SK-N-SH (cell line): ENCODE measurements around the gene SYCN. TPM values are rescaled to one million over a fixed set of nuclear protein-coding genes. Genes with fewer than 3 reads are reported as not detected.

Source experiments
- CTCF ChIA-PET: fragments of 300-600, 350-600 bp; formaldehyde crosslinking; extraction: SDS; loops from one replicate; lab custom pipeline; 2021; lab: Yijun Ruan, JAX
- POLR2A ChIA-PET: fragments of 350-600 bp; sonication (Branson Sonifier 250); formaldehyde crosslinking; extraction: SDS; loops from one replicate; lab custom pipeline; 2020; ENCODE audit warnings: antibody characterized with exemption, inconsistent platforms; lab: Yijun Ruan, JAX
- DNase-seq: peaks from one replicate; pipeline ENCODE4 v3.0.0; 2012
- H2AFZ ChIP-seq: fragments of 200-600 bp; sonication (generic); 2 replicates; pipeline ENCODE4 v1.8.1; 2016; ENCODE audit warnings: antibody characterized with exemption, mild to moderate bottlenecking, low read depth
- H3F3A ChIP-seq: fragments of 200-600 bp; sonication (generic); replicated peaks from 2 replicates; pipeline ENCODE3; 2016; ENCODE audit warnings: antibody characterized with exemption, mild to moderate bottlenecking; ENCODE audit not compliant: insufficient read depth
- H3K27ac ChIP-seq, 2 experiments: fragments of 200-500 bp in 1 of 2; fragments of 200-600 bp in 1 of 2; sonication (Bioruptor generic) in 1 of 2; sonication (generic), shearing (Covaris generic) in 1 of 2; 2 replicates each; pipeline versions ENCODE4 v1.5.1 to v1.6.1; 2014 to 2016; ENCODE audit warnings: low read depth in 2 of 2, inconsistent platforms in 1 of 2, low read length in 1 of 2, mild to moderate bottlenecking in 1 of 2, mixed read lengths in 1 of 2
- H3K27me3 ChIP-seq: fragments of 200-600 bp; sonication (generic), shearing (Covaris generic); 2 replicates; pipeline ENCODE4 v1.6.1; 2016; ENCODE audit warnings: mixed run types; ENCODE audit not compliant: insufficient read depth
- H3K36me3 ChIP-seq, 2 experiments: fragments of 200-500 bp in 1 of 2; fragments of 200-600 bp in 1 of 2; sonication (Bioruptor generic) in 1 of 2; sonication (generic) in 1 of 2; replicated peaks in 1 of 2; 2 replicates each; pipeline versions ENCODE3 to v1.5.1; 2014 to 2016; ENCODE audit warnings: low read length in 1 of 2, mild to moderate bottlenecking in 1 of 2; ENCODE audit not compliant: insufficient read depth in 2 of 2, control insufficient read depth in 1 of 2
- H3K4me1 ChIP-seq, 2 experiments: fragments of 200-500 bp in 1 of 2; fragments of 200-600 bp in 1 of 2; sonication (Bioruptor generic) in 1 of 2; sonication (generic), shearing (Covaris generic) in 1 of 2; 2 replicates each; pipeline versions ENCODE4 v1.5.1 to v1.6.1; 2014 to 2016; ENCODE audit warnings: low read depth in 1 of 2, low read length in 1 of 2, mixed run types in 1 of 2; ENCODE audit not compliant: insufficient read depth in 2 of 2, control insufficient read depth in 1 of 2
- H3K4me2 ChIP-seq: fragments of 200-600 bp; sonication (generic), shearing (Covaris generic); 2 replicates; pipeline ENCODE4 v1.6.1; 2017; ENCODE audit warnings: mixed run types
- H3K4me3 ChIP-seq, 2 experiments: fragments of 200-500 bp in 1 of 2; fragments of 200-600 bp in 1 of 2; sonication (Bioruptor generic) in 1 of 2; sonication (generic), shearing (Covaris generic) in 1 of 2; 2 replicates each; pipeline versions ENCODE4 v1.5.1 to v1.8.1; 2014 to 2016; ENCODE audit warnings: low read depth in 2 of 2, inconsistent platforms in 1 of 2, low read length in 1 of 2, mild to moderate bottlenecking in 1 of 2, mixed read lengths in 1 of 2, moderate library complexity in 1 of 2
- H3K79me2 ChIP-seq: fragments of 200-600 bp; sonication (generic); 2 replicates; pipeline ENCODE4 v1.8.1; 2017; ENCODE audit warnings: mild to moderate bottlenecking; ENCODE audit not compliant: insufficient read depth
- H3K9ac ChIP-seq: fragments of 200-600 bp; sonication (generic); 2 replicates; pipeline ENCODE4 v1.6.1; 2017; ENCODE audit warnings: mixed run types
- H3K9me2 ChIP-seq: fragments of 200-600 bp; sonication (generic); 2 replicates; pipeline ENCODE4 v1.6.1; 2017; ENCODE audit warnings: mixed run types
- H3K9me3 ChIP-seq: fragments of 200-600 bp; sonication (generic); 2 replicates; pipeline ENCODE4 v1.6.1; 2017; ENCODE audit warnings: mixed run types, mild to moderate bottlenecking, moderate library complexity
- H4K20me1 ChIP-seq: fragments of 200-600 bp; sonication (generic); 2 replicates; pipeline ENCODE4 v1.6.1; 2017; ENCODE audit warnings: mild to moderate bottlenecking, mixed run types; ENCODE audit not compliant: insufficient read depth
- CHD2 ChIP-seq: fragments of 150-350 bp; IDR thresholded peaks from 2 replicates; pipeline ENCODE4 v1.6.1; 2018; ENCODE audit warnings: low read length; ENCODE audit not compliant: partially characterized antibody
- ELF1 ChIP-seq: IDR thresholded peaks from 2 replicates; pipeline ENCODE4 v1.4.0; 2012
- FOSL2 ChIP-seq: IDR thresholded peaks from 2 replicates; pipeline ENCODE4 v1.4.0; 2012; ENCODE audit warnings: low read depth, mild to moderate bottlenecking, moderate library complexity, borderline replicate concordance
- GATA2 ChIP-seq: sonication (generic); formaldehyde crosslinking; IDR thresholded peaks from 2 replicates; pipeline ENCODE4 v1.5.0; 2020; ENCODE audit warnings: mild to moderate bottlenecking, missing genetic modification reagents
- NFIC ChIP-seq: IDR thresholded peaks from 2 replicates; pipeline ENCODE4 v1.4.0; 2012; ENCODE audit warnings: borderline replicate concordance
- NRF1 ChIP-seq: IDR thresholded peaks from 2 replicates; pipeline ENCODE4 v1.6.1; 2012; ENCODE audit warnings: low read depth, mild to moderate bottlenecking, low read length
- RCOR1 ChIP-seq: fragments of 150-350 bp; IDR thresholded peaks from 2 replicates; pipeline ENCODE4 v1.6.1; 2017; ENCODE audit warnings: antibody characterized with exemption, low read length
- RFX5 ChIP-seq: IDR thresholded peaks from 2 replicates; pipeline ENCODE4 v1.6.1; 2012; ENCODE audit warnings: mild to moderate bottlenecking, improper control_type of control experiment, low read length
- SMC3 ChIP-seq: IDR thresholded peaks from 2 replicates; pipeline ENCODE4 v1.6.1; 2012; ENCODE audit warnings: low read depth, low read length, improper control_type of control experiment
- TAF1 ChIP-seq: IDR thresholded peaks from 2 replicates; pipeline ENCODE4 v1.6.1; 2012; ENCODE audit warnings: low read depth, mild to moderate bottlenecking, low read length, moderate library complexity, borderline replicate concordance
- TCF12 ChIP-seq: IDR thresholded peaks from 2 replicates; pipeline ENCODE4 v1.4.0; 2012
- TEAD4 ChIP-seq: IDR thresholded peaks from 2 replicates; pipeline ENCODE4 v1.4.0; 2012; ENCODE audit warnings: mild to moderate bottlenecking, borderline replicate concordance; ENCODE audit not compliant: insufficient read depth
- WGBS: methylation state at CpG from one replicate; pipeline ENCODE4 v1.1.6; 2017; ENCODE audit warnings: low lambda C conversion rate; 5-methylcytosine and 5-hydroxymethylcytosine counted together
- polyA plus RNA-seq, 3 experiments: library from polyadenylated mRNA; depleted of rRNA; stranded (reverse); fragments of >200 nt; gene quantifications; 2 replicates each; pipeline ENCODE4 v1.2.3, GENCODE V29; 2012
- TF ChIP-seq, protein P1 (sequence below): fragments of 150-350 bp; IDR thresholded peaks from 2 replicates; pipeline ENCODE4 v1.6.1; 2016; ENCODE audit warnings: mild to moderate bottlenecking, low read depth, low read length
- TF ChIP-seq, protein P2 (sequence below): IDR thresholded peaks from 2 replicates; pipeline ENCODE4 v1.4.0; 2012; ENCODE audit warnings: low read depth, borderline replicate concordance
- TF ChIP-seq, protein P3 (sequence below): IDR thresholded peaks from 2 replicates; pipeline ENCODE4 v1.6.1; 2012; ENCODE audit warnings: mild to moderate bottlenecking, low read depth, low read length, moderate library complexity

SYCN gene
- polyA plus RNA-seq, 1 of the 3 experiments (the other 2 are of a cell fraction): not detected

DNA sequence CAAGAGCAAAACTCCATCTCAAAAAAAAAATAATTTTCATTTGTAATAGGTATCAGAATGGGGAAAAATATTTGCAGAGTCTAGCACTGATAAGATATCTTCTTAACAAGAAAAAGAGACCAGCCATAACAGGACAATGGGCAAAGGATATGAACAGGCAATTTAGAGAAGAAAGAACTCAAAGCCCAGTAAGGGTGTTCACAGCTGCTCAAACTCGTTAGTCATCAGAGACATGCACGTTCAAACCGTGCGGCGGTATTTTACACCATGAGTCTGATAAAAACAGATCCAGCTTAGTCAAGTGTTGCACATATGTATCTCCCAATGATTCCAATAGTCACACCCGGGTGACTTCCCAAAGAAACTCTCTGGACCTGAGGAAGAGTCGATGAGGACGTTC is 21.0 kb downstream of the SYCN start:
- Histone ChIP-seq H3K9me3 (no peaks in the 10 kb centered on the region), H3K79me2 (no peaks in the 10 kb centered on the region), H3K9ac (no peak overlapping the region), H3K4me2 (no peak overlapping the region), H3F3A (no peaks in the 10 kb centered on the region), H3K27me3 (no peaks in the 10 kb centered on the region), H4K20me1 (no peaks in the 10 kb centered on the region), H3K27ac (no peak overlapping the region), H2AFZ (no peak overlapping the region), H3K36me3 (peaks cover 3 to 19% of the 10 kb centered on the region in 2 experiments), H3K4me1 (peaks cover 0 to 3% of the 10 kb centered on the region in 2 experiments; a peak in 1 of 4 replicates), H3K9me2 (no peaks in the 10 kb centered on the region), H3K4me3 (no peak overlapping the region)
- WGBS: 93% methylated on average over 8 of the region's 8 CpGs
- TF ChIP-seq TCF12 (no peak), NRF1 (no peak), FOSL2 (no peak), TEAD4 (no peak), CHD2 (no peak), RFX5 (no peak), SMC3 (no peak), NFIC (no peak), GATA2 (CRISPR knock-in tag) (no peak), TAF1 (no peak), ELF1 (no peak), RCOR1 (no peak)
- TF ChIP-seq, protein P1, sequence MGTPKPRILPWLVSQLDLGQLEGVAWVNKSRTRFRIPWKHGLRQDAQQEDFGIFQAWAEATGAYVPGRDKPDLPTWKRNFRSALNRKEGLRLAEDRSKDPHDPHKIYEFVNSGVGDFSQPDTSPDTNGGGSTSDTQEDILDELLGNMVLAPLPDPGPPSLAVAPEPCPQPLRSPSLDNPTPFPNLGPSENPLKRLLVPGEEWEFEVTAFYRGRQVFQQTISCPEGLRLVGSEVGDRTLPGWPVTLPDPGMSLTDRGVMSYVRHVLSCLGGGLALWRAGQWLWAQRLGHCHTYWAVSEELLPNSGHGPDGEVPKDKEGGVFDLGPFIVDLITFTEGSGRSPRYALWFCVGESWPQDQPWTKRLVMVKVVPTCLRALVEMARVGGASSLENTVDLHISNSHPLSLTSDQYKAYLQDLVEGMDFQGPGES: no peak
- TF ChIP-seq, protein P2, sequence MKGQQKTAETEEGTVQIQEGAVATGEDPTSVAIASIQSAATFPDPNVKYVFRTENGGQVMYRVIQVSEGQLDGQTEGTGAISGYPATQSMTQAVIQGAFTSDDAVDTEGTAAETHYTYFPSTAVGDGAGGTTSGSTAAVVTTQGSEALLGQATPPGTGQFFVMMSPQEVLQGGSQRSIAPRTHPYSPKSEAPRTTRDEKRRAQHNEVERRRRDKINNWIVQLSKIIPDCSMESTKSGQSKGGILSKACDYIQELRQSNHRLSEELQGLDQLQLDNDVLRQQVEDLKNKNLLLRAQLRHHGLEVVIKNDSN: no peak
- TF ChIP-seq, protein P3, sequence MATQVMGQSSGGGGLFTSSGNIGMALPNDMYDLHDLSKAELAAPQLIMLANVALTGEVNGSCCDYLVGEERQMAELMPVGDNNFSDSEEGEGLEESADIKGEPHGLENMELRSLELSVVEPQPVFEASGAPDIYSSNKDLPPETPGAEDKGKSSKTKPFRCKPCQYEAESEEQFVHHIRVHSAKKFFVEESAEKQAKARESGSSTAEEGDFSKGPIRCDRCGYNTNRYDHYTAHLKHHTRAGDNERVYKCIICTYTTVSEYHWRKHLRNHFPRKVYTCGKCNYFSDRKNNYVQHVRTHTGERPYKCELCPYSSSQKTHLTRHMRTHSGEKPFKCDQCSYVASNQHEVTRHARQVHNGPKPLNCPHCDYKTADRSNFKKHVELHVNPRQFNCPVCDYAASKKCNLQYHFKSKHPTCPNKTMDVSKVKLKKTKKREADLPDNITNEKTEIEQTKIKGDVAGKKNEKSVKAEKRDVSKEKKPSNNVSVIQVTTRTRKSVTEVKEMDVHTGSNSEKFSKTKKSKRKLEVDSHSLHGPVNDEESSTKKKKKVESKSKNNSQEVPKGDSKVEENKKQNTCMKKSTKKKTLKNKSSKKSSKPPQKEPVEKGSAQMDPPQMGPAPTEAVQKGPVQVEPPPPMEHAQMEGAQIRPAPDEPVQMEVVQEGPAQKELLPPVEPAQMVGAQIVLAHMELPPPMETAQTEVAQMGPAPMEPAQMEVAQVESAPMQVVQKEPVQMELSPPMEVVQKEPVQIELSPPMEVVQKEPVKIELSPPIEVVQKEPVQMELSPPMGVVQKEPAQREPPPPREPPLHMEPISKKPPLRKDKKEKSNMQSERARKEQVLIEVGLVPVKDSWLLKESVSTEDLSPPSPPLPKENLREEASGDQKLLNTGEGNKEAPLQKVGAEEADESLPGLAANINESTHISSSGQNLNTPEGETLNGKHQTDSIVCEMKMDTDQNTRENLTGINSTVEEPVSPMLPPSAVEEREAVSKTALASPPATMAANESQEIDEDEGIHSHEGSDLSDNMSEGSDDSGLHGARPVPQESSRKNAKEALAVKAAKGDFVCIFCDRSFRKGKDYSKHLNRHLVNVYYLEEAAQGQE: no peak
- CTCF ChIA-PET: interaction anchor here (0.7 to 1.4 kb wide), 2 partner anchors 61 to 73 kb away, joined by 3 to 7 read pairs; no protein-coding TSS in a partner anchor
- no peak for DNase-seq
- POLR2A ChIA-PET: no interaction called here
